Osteocyte (in vitro differentiated cells): Measurements from ENCODE around the gene NEXN. TPM values are rescaled to one million over a fixed set of nuclear protein-coding genes. Genes with fewer than 3 reads are reported as not detected.

Experiments used
- DNase-seq: peaks from one replicate; pipeline ENCODE4 v3.0.0; 2021; ENCODE audit warnings: mixed read lengths; ENCODE audit not compliant: unreplicated experiment; ENCODE audit errors: extremely low spot score
- H3K27ac Mint-ChIP-seq: one replicate; pipeline ENCODE4 v1.8.0; 2021; ENCODE audit warnings: mild to moderate bottlenecking, mixed read lengths; ENCODE audit not compliant: unreplicated experiment
- H3K27me3 Mint-ChIP-seq: one replicate; pipeline ENCODE4 v1.8.0; 2021; ENCODE audit warnings: mixed read lengths; ENCODE audit not compliant: unreplicated experiment
- H3K36me3 Mint-ChIP-seq: one replicate; pipeline ENCODE4 v1.8.0; 2021; ENCODE audit warnings: mixed read lengths; ENCODE audit not compliant: unreplicated experiment
- H3K4me1 Mint-ChIP-seq: one replicate; pipeline ENCODE4 v1.8.0; 2021; ENCODE audit warnings: mixed read lengths; ENCODE audit not compliant: unreplicated experiment
- H3K4me3 Mint-ChIP-seq: one replicate; pipeline ENCODE4 v1.8.0; 2021; ENCODE audit warnings: mild to moderate bottlenecking, moderate library complexity, mixed read lengths; ENCODE audit not compliant: unreplicated experiment
- H3K9me3 Mint-ChIP-seq: one replicate; pipeline ENCODE4 v1.8.0; 2021; ENCODE audit warnings: mixed read lengths; ENCODE audit not compliant: unreplicated experiment
- CTCF ChIP-seq: fragments of 200-600 bp; sonication (generic); IDR thresholded peaks from 2 replicates; pipeline ENCODE4 v1.5.0; 2021; ENCODE audit warnings: antibody characterized with exemption, mild to moderate bottlenecking, moderate library complexity
- total RNA-seq: library from RNA; stranded (reverse); gene quantifications from 2 replicates; pipeline ENCODE4 v1.2.1, GENCODE V29; 2021

NEXN gene
- total RNA-seq, 1 donor from 2014 or later: 19.3 TPM

- Mint-ChIP-seq H3K36me3 (peaks cover 43% of the 10 kb centered on the region), H3K27me3 (no peaks in the 10 kb centered on the region), H3K4me3 (no peak overlapping the region), H3K9me3 (no peaks in the 10 kb centered on the region), H3K27ac (no peak overlapping the region), H3K4me1 (peaks cover 32% of the 10 kb centered on the region)
- no peak for TF ChIP-seq CTCF
- no peak for DNase-seq
Observed at GRCh38 chr1:77970192-77970591, 81.8 kb downstream of the NEXN start.

- Mint-ChIP-seq H3K4me1 (peaks cover 48% of the 10 kb centered on the region), H3K4me3 (no peak overlapping the region), H3K27ac (peak overlapping the region; percentile 63), H3K27me3 (no peaks in the 10 kb centered on the region), H3K9me3 (no peaks in the 10 kb centered on the region), H3K36me3 (peaks cover 32% of the 10 kb centered on the region)
- DNase-seq: no peak
- no peak for TF ChIP-seq CTCF
Observed at GRCh38 chr1:77972080-77972479, 83.7 kb downstream of the NEXN start.

GRCh38 chr1:77975386-77975785, 87.0 kb downstream of the NEXN start:
- H3K4me3 Mint-ChIP-seq: no peak overlapping the region
- no peak for TF ChIP-seq CTCF
- no peak overlapping the region for H3K27ac Mint-ChIP-seq

GRCh38 chr1:77975907-77976306, 87.5 kb downstream of the NEXN start:
- no peak for DNase-seq
- Mint-ChIP-seq H3K27ac (no peak overlapping the region), H3K27me3 (no peaks in the 10 kb centered on the region), H3K4me1 (peaks cover 45% of the 10 kb centered on the region), H3K36me3 (peaks cover 10% of the 10 kb centered on the region), H3K9me3 (no peaks in the 10 kb centered on the region), H3K4me3 (no peak overlapping the region)
- TF ChIP-seq CTCF: no peak

More at GRCh38 chr1:77975386-77975785, 87.0 kb downstream of the NEXN start:
- Mint-ChIP-seq H3K9me3 (no peaks in the 10 kb centered on the region), H3K27me3 (no peaks in the 10 kb centered on the region), H3K36me3 (peaks cover 10% of the 10 kb centered on the region), H3K4me1 (peaks cover 44% of the 10 kb centered on the region)
- no peak for DNase-seq

- H3K4me3 Mint-ChIP-seq: no peak overlapping the region
- H3K36me3 Mint-ChIP-seq: peaks cover 10% of the 10 kb centered on the region
- no peak for TF ChIP-seq CTCF
- no peak overlapping the region for H3K27ac Mint-ChIP-seq
- no peaks in the 10 kb centered on the region for H3K27me3 Mint-ChIP-seq
- H3K9me3 Mint-ChIP-seq: no peaks in the 10 kb centered on the region
- peaks cover 46% of the 10 kb centered on the region for H3K4me1 Mint-ChIP-seq
- no peak for DNase-seq
Observed at GRCh38 chr1:77976433-77977076, 88.1 kb downstream of the NEXN start.
